Measurements from ENCODE around the gene RNF133. TPM values are rescaled to one million over a fixed set of nuclear protein-coding genes. Genes with fewer than 3 reads are reported as not detected.

RNF133 gene
- total and polyA plus RNA-seq, 2 experiments from 2014 or later: 0.10 to 2.2 TPM

GRCh38 chr7:122726881-122727280 is 28.0 kb upstream of the RNF133 start:
- TF ChIP-seq, protein P1, sequence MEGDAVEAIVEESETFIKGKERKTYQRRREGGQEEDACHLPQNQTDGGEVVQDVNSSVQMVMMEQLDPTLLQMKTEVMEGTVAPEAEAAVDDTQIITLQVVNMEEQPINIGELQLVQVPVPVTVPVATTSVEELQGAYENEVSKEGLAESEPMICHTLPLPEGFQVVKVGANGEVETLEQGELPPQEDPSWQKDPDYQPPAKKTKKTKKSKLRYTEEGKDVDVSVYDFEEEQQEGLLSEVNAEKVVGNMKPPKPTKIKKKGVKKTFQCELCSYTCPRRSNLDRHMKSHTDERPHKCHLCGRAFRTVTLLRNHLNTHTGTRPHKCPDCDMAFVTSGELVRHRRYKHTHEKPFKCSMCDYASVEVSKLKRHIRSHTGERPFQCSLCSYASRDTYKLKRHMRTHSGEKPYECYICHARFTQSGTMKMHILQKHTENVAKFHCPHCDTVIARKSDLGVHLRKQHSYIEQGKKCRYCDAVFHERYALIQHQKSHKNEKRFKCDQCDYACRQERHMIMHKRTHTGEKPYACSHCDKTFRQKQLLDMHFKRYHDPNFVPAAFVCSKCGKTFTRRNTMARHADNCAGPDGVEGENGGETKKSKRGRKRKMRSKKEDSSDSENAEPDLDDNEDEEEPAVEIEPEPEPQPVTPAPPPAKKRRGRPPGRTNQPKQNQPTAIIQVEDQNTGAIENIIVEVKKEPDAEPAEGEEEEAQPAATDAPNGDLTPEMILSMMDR (IDR thresholded peaks at IDR 0.05; ENCODE audit: poor library complexity): no peak
- TF ChIP-seq EZH2 (IDR thresholded peaks at IDR 0.05; ENCODE audit: borderline replicate concordance): no peak
- no peak for TF ChIP-seq EZH2phosphoT487 (IDR thresholded peaks at IDR 0.05; ENCODE audit: low read depth, severe bottlenecking, unreplicated experiment)
- Histone ChIP-seq H3K4me3 (no peak overlapping the region), H3K79me2 (peaks cover 2% of the 10 kb centered on the region), H4K20me1 (ENCODE audit: insufficient read depth, poor library complexity, severe bottlenecking) (no peaks in the 10 kb centered on the region), H3K9me2 (replicated peaks; ENCODE audit: insufficient read depth) (no peaks in the 10 kb centered on the region), H3K27me3 (no peaks in the 10 kb centered on the region), H3K9me3 (ENCODE audit: low read depth) (no peaks in the 10 kb centered on the region), H2AFZ (no peak overlapping the region), H3K4me1 (ENCODE audit: insufficient read depth) (no peaks in the 10 kb centered on the region), H3K4me2 (no peak overlapping the region), H3K36me3 (replicated peaks; ENCODE audit: insufficient read depth, low read depth) (no peaks in the 10 kb centered on the region), H3K27ac (no peak overlapping the region)
- WGBS (ENCODE audit: low lambda C conversion rate, missing lambda C conversion rate): 78% methylated on average over 2 of the region's 2 CpGs
- DNase-seq (ENCODE audit: low spot score): no peak

GRCh38 chr7:122724366-122724765 is 25.4 kb upstream of the RNF133 start:
- 93% methylated on average over 4 of the region's 4 CpGs for WGBS (ENCODE audit: low lambda C conversion rate, missing lambda C conversion rate)
- no peak overlapping the region for H3K27ac ChIP-seq
- H3K79me2 ChIP-seq: peaks cover 2% of the 10 kb centered on the region

GRCh38 chr7:122719010-122719578 is 20.2 kb upstream of the RNF133 start:
- Histone ChIP-seq H3K4me1 (ENCODE audit: insufficient read depth) (no peaks in the 10 kb centered on the region), H3K27ac (no peak overlapping the region), H3K9me2 (replicated peaks; ENCODE audit: insufficient read depth) (no peaks in the 10 kb centered on the region), H3K36me3 (replicated peaks; ENCODE audit: insufficient read depth, low read depth) (no peaks in the 10 kb centered on the region), H3K79me2 (no peaks in the 10 kb centered on the region), H3K4me3 (no peak overlapping the region), H3K4me2 (no peak overlapping the region), H3K9me3 (ENCODE audit: low read depth) (no peaks in the 10 kb centered on the region), H2AFZ (no peak overlapping the region), H4K20me1 (ENCODE audit: insufficient read depth, poor library complexity, severe bottlenecking) (no peaks in the 10 kb centered on the region), H3K27me3 (no peaks in the 10 kb centered on the region)
- 80% methylated on average over 4 of the region's 4 CpGs for WGBS (ENCODE audit: low lambda C conversion rate, missing lambda C conversion rate)
- no peak for DNase-seq (ENCODE audit: low spot score)
- no peak for TF ChIP-seq EZH2phosphoT487 (IDR thresholded peaks at IDR 0.05; ENCODE audit: low read depth, severe bottlenecking, unreplicated experiment)
- TF ChIP-seq EZH2 (IDR thresholded peaks at IDR 0.05; ENCODE audit: borderline replicate concordance): no peak
- TF ChIP-seq, protein P1 (IDR thresholded peaks at IDR 0.05; ENCODE audit: poor library complexity): no peak

More at GRCh38 chr7:122724366-122724765, 25.4 kb upstream of the RNF133 start:
- no peaks in the 10 kb centered on the region for H3K9me3 ChIP-seq (ENCODE audit: low read depth)
- no peaks in the 10 kb centered on the region for H4K20me1 ChIP-seq (ENCODE audit: insufficient read depth, poor library complexity, severe bottlenecking)
- no peaks in the 10 kb centered on the region for H3K36me3 ChIP-seq (replicated peaks; ENCODE audit: insufficient read depth, low read depth)
- H3K4me2 ChIP-seq: no peak overlapping the region
- no peak for DNase-seq (ENCODE audit: low spot score)
- no peaks in the 10 kb centered on the region for H3K4me1 ChIP-seq (ENCODE audit: insufficient read depth)
- no peaks in the 10 kb centered on the region for H3K27me3 ChIP-seq
- H2AFZ ChIP-seq: no peak overlapping the region
- no peak overlapping the region for H3K4me3 ChIP-seq
- TF ChIP-seq EZH2 (IDR thresholded peaks at IDR 0.05; ENCODE audit: borderline replicate concordance) (no peak), EZH2phosphoT487 (IDR thresholded peaks at IDR 0.05; ENCODE audit: low read depth, severe bottlenecking, unreplicated experiment) (no peak)
- TF ChIP-seq, protein P1 (IDR thresholded peaks at IDR 0.05; ENCODE audit: poor library complexity): no peak
- no peaks in the 10 kb centered on the region for H3K9me2 ChIP-seq (replicated peaks; ENCODE audit: insufficient read depth)

Measured in hepatocyte (in vitro differentiated cells).